Measurements from ENCODE around the gene ABR. TPM values are rescaled to one million over a fixed set of nuclear protein-coding genes. Genes with fewer than 3 reads are reported as not detected.

ABR gene
- total and polyA plus RNA-seq, 10 donors, result 18.5 to 183 (median 121) TPM

DNA sequence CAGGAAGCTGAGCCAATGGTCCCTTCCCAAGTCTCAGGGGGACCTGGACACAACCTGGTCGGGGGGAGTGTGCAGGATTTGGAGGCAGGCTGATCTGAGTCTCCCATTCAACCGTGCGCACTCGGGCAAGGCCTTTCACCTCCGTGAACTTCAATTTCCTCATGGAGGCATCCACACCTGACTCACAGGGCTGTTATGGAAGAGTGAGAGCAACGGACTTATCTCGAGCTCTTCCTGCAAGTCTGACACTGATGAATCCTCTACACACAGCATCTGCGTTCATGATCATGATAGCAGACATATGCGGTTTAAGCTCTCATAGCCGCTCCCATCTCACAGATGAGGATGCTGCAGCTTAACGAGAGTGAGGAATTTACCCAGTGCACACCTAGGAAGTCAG, 161.2 kb downstream of the ABR start:
- Histone ChIP-seq H3K9me3 (no peaks in the 10 kb centered on the region), H3K27me3 (replicated peaks in 1 of 7) (no peaks in the 10 kb centered on the region), H3K27ac (no peak overlapping the region), H3K36me3 (peaks cover 0 to 81% (median 8%) of the 10 kb centered on the region in 6 donors), H3K4me1 (peaks cover 0 to 12% (median 2%) of the 10 kb centered on the region in 6 donors), H3K4me3 (no peak overlapping the region)
- no peak for TF ChIP-seq POLR2AphosphoS5 (IDR thresholded peaks at IDR 0.05)
- TF ChIP-seq, protein P1, sequence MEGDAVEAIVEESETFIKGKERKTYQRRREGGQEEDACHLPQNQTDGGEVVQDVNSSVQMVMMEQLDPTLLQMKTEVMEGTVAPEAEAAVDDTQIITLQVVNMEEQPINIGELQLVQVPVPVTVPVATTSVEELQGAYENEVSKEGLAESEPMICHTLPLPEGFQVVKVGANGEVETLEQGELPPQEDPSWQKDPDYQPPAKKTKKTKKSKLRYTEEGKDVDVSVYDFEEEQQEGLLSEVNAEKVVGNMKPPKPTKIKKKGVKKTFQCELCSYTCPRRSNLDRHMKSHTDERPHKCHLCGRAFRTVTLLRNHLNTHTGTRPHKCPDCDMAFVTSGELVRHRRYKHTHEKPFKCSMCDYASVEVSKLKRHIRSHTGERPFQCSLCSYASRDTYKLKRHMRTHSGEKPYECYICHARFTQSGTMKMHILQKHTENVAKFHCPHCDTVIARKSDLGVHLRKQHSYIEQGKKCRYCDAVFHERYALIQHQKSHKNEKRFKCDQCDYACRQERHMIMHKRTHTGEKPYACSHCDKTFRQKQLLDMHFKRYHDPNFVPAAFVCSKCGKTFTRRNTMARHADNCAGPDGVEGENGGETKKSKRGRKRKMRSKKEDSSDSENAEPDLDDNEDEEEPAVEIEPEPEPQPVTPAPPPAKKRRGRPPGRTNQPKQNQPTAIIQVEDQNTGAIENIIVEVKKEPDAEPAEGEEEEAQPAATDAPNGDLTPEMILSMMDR (IDR thresholded peaks at IDR 0.05 in 8 of 11, conservative IDR thresholded peaks at IDR 0.05 in 3 of 11), result no peak
- TF ChIP-seq POLR2A (IDR thresholded peaks at IDR 0.05), result no peak
- intact Hi-C loops (cut with DNase I; ENCODE audit: low total_unique reads), result no loop called here
- WGBS, 5 donors, result 84 to 97% (median 90%) methylated on average over 10 to 11 of the region's 11 CpGs
- no peak for DNase-seq

DNA sequence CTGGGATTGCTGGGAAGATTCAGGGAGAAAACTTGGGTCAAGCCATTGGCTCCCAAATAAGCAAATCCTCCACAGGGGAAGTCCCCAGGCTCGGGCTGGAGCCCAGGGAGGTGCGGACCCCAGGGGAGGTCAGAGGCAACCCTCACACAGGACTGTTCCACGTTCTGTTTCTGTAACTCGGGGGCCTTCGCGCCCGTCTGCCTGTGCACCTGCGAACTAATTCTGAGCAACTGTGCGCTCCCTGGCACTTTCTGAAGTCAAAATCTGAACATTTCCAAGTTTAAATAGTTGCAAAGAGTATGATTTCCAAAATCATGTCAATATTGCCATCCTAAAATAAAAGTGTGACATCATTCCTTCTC, 166.1 kb downstream of the ABR start:
- no peaks in the 10 kb centered on the region for H3K9me3 ChIP-seq
- intact Hi-C loops (cut with DNase I; ENCODE audit: low total_unique reads), result no loop called here
- 84 to 90% (median 89%) methylated on average over 9 of the region's 9 CpGs for WGBS, 5 donors
- no peak for DNase-seq
- TF ChIP-seq POLR2AphosphoS5 (IDR thresholded peaks at IDR 0.05) (no peak), POLR2A (IDR thresholded peaks at IDR 0.05) (no peak)
- TF ChIP-seq, protein P1 (IDR thresholded peaks at IDR 0.05 in 8 of 11, conservative IDR thresholded peaks at IDR 0.05 in 3 of 11), result no peak
- H3K4me3 ChIP-seq, result no peak overlapping the region
- H3K27ac ChIP-seq, result no peak overlapping the region
- H3K27me3 ChIP-seq (replicated peaks in 1 of 7), result no peaks in the 10 kb centered on the region
- H3K4me1 ChIP-seq, result peaks cover 2 to 22% (median 9%) of the 10 kb centered on the region in 6 donors
- peaks cover 0 to 86% (median 41%) of the 10 kb centered on the region in 6 donors for H3K36me3 ChIP-seq

DNA sequence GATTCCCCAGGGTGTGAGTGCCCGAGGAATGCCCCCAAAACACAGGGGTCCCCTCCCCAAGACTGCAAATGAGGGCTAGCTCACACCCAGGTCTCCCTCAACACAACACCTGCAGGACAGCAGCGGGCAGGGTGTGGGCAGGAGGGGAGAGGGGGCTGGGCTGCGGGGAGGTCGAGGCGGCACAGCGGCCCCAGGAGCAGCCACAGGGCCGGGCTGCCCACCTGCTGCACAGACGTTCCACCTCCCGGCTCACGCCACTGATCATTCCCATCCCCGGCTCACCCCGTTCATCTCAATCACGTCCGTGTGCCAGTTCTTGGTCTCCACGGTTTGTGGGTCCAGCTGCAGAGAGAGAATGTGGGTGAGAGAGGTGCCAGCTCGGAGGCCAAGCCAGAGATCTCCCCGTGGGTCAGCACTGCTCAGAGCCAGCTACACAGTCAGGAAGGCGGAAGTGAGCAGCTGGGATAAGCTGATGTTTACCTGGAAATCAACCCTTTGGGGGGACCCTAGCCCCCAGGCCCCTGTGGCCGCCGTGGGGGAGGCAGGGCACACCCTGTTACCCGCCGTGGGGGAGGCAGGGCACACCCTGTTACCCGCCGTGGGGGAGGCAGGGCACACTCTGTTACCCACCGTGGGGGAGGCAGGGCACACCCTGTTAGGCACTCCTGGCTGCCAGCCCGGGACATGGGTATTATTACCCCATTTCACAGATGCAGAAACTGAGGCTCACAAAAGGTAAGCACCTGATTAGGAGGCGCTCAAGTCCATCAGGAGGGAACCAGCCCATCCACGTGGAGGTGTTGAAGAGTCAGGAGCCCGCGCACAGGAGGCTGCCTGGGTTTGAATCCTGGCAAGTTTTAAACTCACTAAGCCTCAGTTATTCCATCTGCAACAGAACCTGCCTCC, 166.7 kb downstream of the ABR start:
- 84 to 91% (median 88%) methylated on average over 25 to 30 of the region's 30 CpGs for WGBS, 5 donors
- no peaks in the 10 kb centered on the region for H3K9me3 ChIP-seq
- intact Hi-C loops (cut with DNase I; ENCODE audit: low total_unique reads), result no loop called here
- DNase-seq, result peak; percentile 58
- peaks cover 2 to 27% (median 9%) of the 10 kb centered on the region in 6 donors for H3K4me1 ChIP-seq
- no peak overlapping the region for H3K4me3 ChIP-seq
- H3K27me3 ChIP-seq (replicated peaks in 1 of 7), result no peaks in the 10 kb centered on the region
- no peak overlapping the region for H3K27ac ChIP-seq
- H3K36me3 ChIP-seq, result peaks cover 0 to 87% (median 46%) of the 10 kb centered on the region in 6 donors
- TF ChIP-seq, protein P1 (IDR thresholded peaks at IDR 0.05 in 8 of 11, conservative IDR thresholded peaks at IDR 0.05 in 3 of 11), result no peak
- no peak for TF ChIP-seq POLR2AphosphoS5 (IDR thresholded peaks at IDR 0.05)
- no peak for TF ChIP-seq POLR2A (IDR thresholded peaks at IDR 0.05)

Measured in spleen (tissue), 11 donors.